ENCODE measurements around the gene PNPLA2. TPM values are rescaled to one million over a fixed set of nuclear protein-coding genes. Genes with fewer than 3 reads are reported as not detected.

PNPLA2 gene
- polyA plus RNA-seq, 3 donors: 32.7 to 45.4 (median 38.1) TPM

- no peak for DNase-seq (ENCODE audit: low read depth in 3 of 3, low spot score in 2 of 3)
These were observed 49.7 kb downstream of the PNPLA2 start for GRCh38 chr11:868394-868793.

GRCh38 chr11:868802-869201 is 50.1 kb downstream of the PNPLA2 start:
- DNase-seq (ENCODE audit: low read depth in 3 of 3, low spot score in 2 of 3): no peak

GRCh38 chr11:869399-870126 is 50.8 kb downstream of the PNPLA2 start:
- no peak for DNase-seq (ENCODE audit: low read depth in 3 of 3, low spot score in 2 of 3)

- DNase-seq (ENCODE audit: low read depth in 3 of 3, low spot score in 2 of 3): no peak
These were observed 51.4 kb downstream of the PNPLA2 start for GRCh38 chr11:870127-870413.

GRCh38 chr11:870418-870817 is 51.7 kb downstream of the PNPLA2 start:
- no peak for DNase-seq (ENCODE audit: low read depth in 3 of 3, low spot score in 2 of 3)

GRCh38 chr11:871472-871871 is 52.8 kb downstream of the PNPLA2 start:
- no peak for DNase-seq (ENCODE audit: low read depth in 3 of 3, low spot score in 2 of 3)

GRCh38 chr11:872799-873198 is 54.1 kb downstream of the PNPLA2 start:
- no peak for DNase-seq (ENCODE audit: low read depth in 3 of 3, low spot score in 2 of 3)

GRCh38 chr11:873706-874105 is 55.0 kb downstream of the PNPLA2 start:
- no peak for DNase-seq (ENCODE audit: low read depth in 3 of 3, low spot score in 2 of 3)

Other genes starting within 250 kb of the PNPLA2 start
- 10 to 100 TPM; 17.9 to 20.7 (median 18.4) TPM for gene PHRF1, start 242.4 kb upstream of the PNPLA2 start, polyA plus RNA-seq (ENCODE audit: insufficient read length in 3 of 3)
- gene IRF7, start 203.0 kb upstream of the PNPLA2 start, polyA plus RNA-seq (ENCODE audit: insufficient read length in 3 of 3): 1 to 10 TPM; 5.9 to 8.0 (median 7.3) TPM
- 10 to 100 TPM; 31.0 to 42.2 (median 41.3) TPM for gene CDHR5, start 194.0 kb upstream of the PNPLA2 start, polyA plus RNA-seq (ENCODE audit: insufficient read length in 3 of 3)
- 1 to 10 TPM in 2 of 3 donors, under 1 TPM in 1; 0.76 to 1.6 (median 1.5) TPM for gene SCT, start 191.7 kb upstream of the PNPLA2 start, polyA plus RNA-seq (ENCODE audit: insufficient read length in 3 of 3)
- gene DRD4, start 181.6 kb upstream of the PNPLA2 start, polyA plus RNA-seq (ENCODE audit: insufficient read length in 3 of 3): 1 to 10 TPM; 1.4 to 2.4 (median 1.6) TPM
- 10 to 100 TPM; 30.6 to 52.9 (median 43.5) TPM for gene DEAF1, start 123.7 kb upstream of the PNPLA2 start, polyA plus RNA-seq (ENCODE audit: insufficient read length in 3 of 3)
- gene TMEM80, start 123.1 kb upstream of the PNPLA2 start, polyA plus RNA-seq (ENCODE audit: insufficient read length in 3 of 3): 10 to 100 TPM; 31.0 to 38.4 (median 33.2) TPM
- 100 to 1,000 TPM in 1 of 3 donors, 10 to 100 TPM in 2; 89.8 to 112 (median 91.2) TPM for gene EPS8L2, start 112.7 kb upstream of the PNPLA2 start, polyA plus RNA-seq (ENCODE audit: insufficient read length in 3 of 3)
- 100 to 1,000 TPM; 109 to 129 (median 120) TPM for gene TALDO1, start 71.5 kb upstream of the PNPLA2 start, polyA plus RNA-seq (ENCODE audit: insufficient read length in 3 of 3)
- gene GATD1, start 41.4 kb upstream of the PNPLA2 start, polyA plus RNA-seq (ENCODE audit: insufficient read length in 3 of 3): 10 to 100 TPM; 47.3 to 62.5 (median 53.8) TPM
- under 1 TPM; 0.24 to 0.29 (median 0.27) TPM for gene CEND1, start 28.8 kb upstream of the PNPLA2 start, polyA plus RNA-seq (ENCODE audit: insufficient read length in 3 of 3)
- 10 to 100 TPM; 10.8 to 11.5 (median 10.9) TPM for gene SLC25A22, start 20.6 kb upstream of the PNPLA2 start, polyA plus RNA-seq (ENCODE audit: insufficient read length in 3 of 3)
- 1 to 10 TPM; 5.4 to 6.9 (median 5.6) TPM for gene PIDD1, start 13.7 kb upstream of the PNPLA2 start, polyA plus RNA-seq (ENCODE audit: insufficient read length in 3 of 3)
- 100 to 1,000 TPM; 827 to 976 (median 885) TPM for gene RPLP2, start 8.9 kb upstream of the PNPLA2 start, polyA plus RNA-seq (ENCODE audit: insufficient read length in 3 of 3)
- gene CRACR2B, start 9.0 kb downstream of the PNPLA2 start, polyA plus RNA-seq (ENCODE audit: insufficient read length in 3 of 3): 10 to 100 TPM in 1 of 3 donors, 1 to 10 TPM in 2; 9.1 to 12.0 (median 9.7) TPM
- 100 to 1,000 TPM; 184 to 238 (median 188) TPM for gene CD151, start 14.0 kb downstream of the PNPLA2 start, polyA plus RNA-seq (ENCODE audit: insufficient read length in 3 of 3)
- gene POLR2L, start 23.6 kb downstream of the PNPLA2 start, polyA plus RNA-seq (ENCODE audit: insufficient read length in 3 of 3): 100 to 1,000 TPM in 1 of 3 donors, 10 to 100 TPM in 2; 76.3 to 103 (median 86.9) TPM
- 10 to 100 TPM; 55.0 to 71.2 (median 64.1) TPM for gene TSPAN4, start 23.9 kb downstream of the PNPLA2 start, polyA plus RNA-seq (ENCODE audit: insufficient read length in 3 of 3)
- 100 to 1,000 TPM; 103 to 117 (median 110) TPM for gene CHID1, start 91.9 kb downstream of the PNPLA2 start, polyA plus RNA-seq (ENCODE audit: insufficient read length in 3 of 3)
- gene AP2A2, start 107.0 kb downstream of the PNPLA2 start, polyA plus RNA-seq (ENCODE audit: insufficient read length in 3 of 3): 10 to 100 TPM; 96.8 to 99.9 (median 98.5) TPM
- gene MUC6, start 217.8 kb downstream of the PNPLA2 start, polyA plus RNA-seq (ENCODE audit: insufficient read length in 3 of 3): 10 to 100 TPM; 10.6 to 17.8 (median 14.3) TPM

All from right renal cortex interstitium (tissue), 3 donors.